SK-N-SH treated with all-trans-retinoic acid at 6 μM for 48 hours (cell line): ENCODE data around the gene ROCK2.

Source experiments
- ARNTL ChIP-seq: fragments of 450-650 bp; formaldehyde crosslinking; IDR thresholded peaks from 2 replicates; pipeline ENCODE4 v1.5.0; 2020; ENCODE audit warnings: low read depth, mild to moderate bottlenecking, moderate library complexity, borderline replicate concordance
- CREB5 ChIP-seq: fragments of 250-450 bp; sonication (Bioruptor Pico); IDR thresholded peaks from 2 replicates; pipeline ENCODE4 v1.5.1; 2020; ENCODE audit warnings: low read depth, mild to moderate bottlenecking, moderate library complexity
- CSDC2 ChIP-seq: fragments of 250-450 bp; sonication (Bioruptor Pico); IDR thresholded peaks from 2 replicates; pipeline ENCODE4 v1.5.0; 2020; ENCODE audit warnings: mild to moderate bottlenecking, moderate library complexity
- CSRNP3 ChIP-seq: fragments of 250-450 bp; sonication (Bioruptor Pico); IDR thresholded peaks from 2 replicates; pipeline ENCODE4 v1.5.1; 2021; ENCODE audit warnings: mild to moderate bottlenecking, moderate library complexity
- ESRRG ChIP-seq: fragments of 250-450 bp; sonication (Bioruptor Pico); IDR thresholded peaks from 2 replicates; pipeline ENCODE4 v1.6.1; 2021; ENCODE audit warnings: mild to moderate bottlenecking
- PATZ1 ChIP-seq: fragments of 250-450 bp; sonication (Bioruptor Pico); IDR thresholded peaks from 2 replicates; pipeline ENCODE4 v1.8.0; 2020; ENCODE audit warnings: mild to moderate bottlenecking, moderate library complexity, borderline replicate concordance
- RARB ChIP-seq: fragments of 250-450 bp; sonication (Bioruptor Pico); IDR thresholded peaks from 2 replicates; pipeline ENCODE4 v1.8.0; 2021; ENCODE audit warnings: mild to moderate bottlenecking, moderate library complexity
- TCF4 ChIP-seq: fragments of 250-450 bp; sonication (Bioruptor Pico); IDR thresholded peaks from 2 replicates; pipeline ENCODE4 v1.8.0; 2021; ENCODE audit warnings: mild to moderate bottlenecking, moderate library complexity, borderline replicate concordance
- TSHZ2 ChIP-seq: fragments of 250-450 bp; sonication (Bioruptor Pico); IDR thresholded peaks from 2 replicates; pipeline ENCODE4 v1.5.0; 2020; ENCODE audit warnings: mild to moderate bottlenecking, moderate library complexity
- ZFP3 ChIP-seq: fragments of 250-450 bp; sonication (Bioruptor Pico); IDR thresholded peaks from 2 replicates; pipeline ENCODE4 v1.5.0; 2020; ENCODE audit warnings: mild to moderate bottlenecking, moderate library complexity
- ZFP30 ChIP-seq: fragments of 450-650 bp; formaldehyde crosslinking; IDR thresholded peaks from 2 replicates; pipeline ENCODE4 v1.5.0; 2022; ENCODE audit warnings: mild to moderate bottlenecking, moderate library complexity

- TF ChIP-seq PATZ1 (CRISPR knock-in tag): no peak
- no peak for TF ChIP-seq ARNTL (CRISPR knock-in tag)
- no peak for TF ChIP-seq TCF4 (CRISPR knock-in tag)
- TF ChIP-seq ESRRG (CRISPR knock-in tag): no peak
- no peak for TF ChIP-seq CSRNP3
- no peak for TF ChIP-seq ZFP3
- TF ChIP-seq CSDC2: no peak
- no peak for TF ChIP-seq TSHZ2 (CRISPR knock-in tag)
- no peak for TF ChIP-seq RARB (CRISPR knock-in tag)
- TF ChIP-seq ZFP30 (CRISPR knock-in tag): no peak
- no peak for TF ChIP-seq CREB5
Measured at GRCh38 chr2:11371092-11371937, 26.9 kb upstream of the ROCK2 start.
